ENCODE results near the gene NECTIN2.
A peak's percentile ranks its signal among the peaks of the same experiment; 100 is the strongest.
"Not testable (repeated sequence)": the region's sequence is repeated elsewhere in the genome, so short reads cannot be mapped to it uniquely, and the experiment has no call there.

Gene NECTIN2

GRCh38 chr19:44855606-44856005, 9.5 kb downstream of the NECTIN2 start:
- no peak for FAIRE-seq

GRCh38 chr19:44856421-44857083, 10.5 kb downstream of the NECTIN2 start:
- no peak for FAIRE-seq

- FAIRE-seq, result no peak
Measured at GRCh38 chr19:44857837-44858236, 11.7 kb downstream of the NECTIN2 start.

GRCh38 chr19:44861576-44861975, 15.5 kb downstream of the NECTIN2 start:
- not testable (repeated sequence) for FAIRE-seq

GRCh38 chr19:44863990-44864389, 17.9 kb downstream of the NECTIN2 start:
- FAIRE-seq, result no peak

- no peak for FAIRE-seq
Measured at GRCh38 chr19:44865196-44865767, 19.2 kb downstream of the NECTIN2 start.

GRCh38 chr19:44866664-44867063, 20.6 kb downstream of the NECTIN2 start:
- FAIRE-seq, result no peak

GRCh38 chr19:44867578-44867977, 21.5 kb downstream of the NECTIN2 start:
- FAIRE-seq, result no peak

GRCh38 chr19:44869733-44870470, 23.8 kb downstream of the NECTIN2 start:
- no peak for FAIRE-seq

GRCh38 chr19:44871809-44872208, 25.7 kb downstream of the NECTIN2 start:
- FAIRE-seq, result no peak

GRCh38 chr19:44872661-44873060, 26.6 kb downstream of the NECTIN2 start:
- peak; percentile 26 for FAIRE-seq

GRCh38 chr19:44874317-44874716, 28.2 kb downstream of the NECTIN2 start:
- no peak for FAIRE-seq

- FAIRE-seq, result no peak
Measured at GRCh38 chr19:44875666-44876451, 29.8 kb downstream of the NECTIN2 start.

- FAIRE-seq, result no peak
Measured at GRCh38 chr19:44876930-44877535, 30.9 kb downstream of the NECTIN2 start.

- FAIRE-seq, result no peak
Measured at GRCh38 chr19:44878120-44878865, 32.2 kb downstream of the NECTIN2 start.

GRCh38 chr19:44879309-44880065, 33.4 kb downstream of the NECTIN2 start:
- FAIRE-seq, result no peak

- FAIRE-seq, result no peak
Measured at GRCh38 chr19:44882063-44882462, 36.0 kb downstream of the NECTIN2 start.

- FAIRE-seq, result not testable (repeated sequence)
Measured at GRCh38 chr19:44882619-44883397, 36.7 kb downstream of the NECTIN2 start.

GRCh38 chr19:44883922-44884321, 37.8 kb downstream of the NECTIN2 start:
- FAIRE-seq, result no peak

- FAIRE-seq, result no peak
Measured at GRCh38 chr19:44884566-44884965, 38.5 kb downstream of the NECTIN2 start.

- no peak for FAIRE-seq
Measured at GRCh38 chr19:44886141-44886540, 40.0 kb downstream of the NECTIN2 start.
